Loucy (cell line): ENCODE data around the gene CCDC141.

Experiments
- H2AFZ ChIP-seq: fragments of 200-600 bp; sonication (generic); 2 replicates; pipeline ENCODE4 v1.6.0; 2016; ENCODE audit warnings: antibody characterized with exemption, mild to moderate bottlenecking, low read length, moderate library complexity
- H3F3A ChIP-seq: fragments of 200-600 bp; 2 replicates; pipeline ENCODE4 v1.6.0; 2016; ENCODE audit warnings: antibody characterized with exemption, low read depth, mild to moderate bottlenecking
- H3K27me3 ChIP-seq: fragments of 200-600 bp; sonication (generic); 2 replicates; pipeline ENCODE4 v1.6.1; 2014; ENCODE audit warnings: low read length, mild to moderate bottlenecking; ENCODE audit not compliant: insufficient read depth, poor library complexity, severe bottlenecking
- H3K36me3 ChIP-seq: fragments of 200-600 bp; sonication (generic); 2 replicates; pipeline ENCODE4 v1.6.1; 2016; ENCODE audit warnings: low read length; ENCODE audit not compliant: insufficient read depth
- H3K4me1 ChIP-seq: fragments of 200-600 bp; sonication (generic); 2 replicates; pipeline ENCODE4 v1.5.1; 2014; ENCODE audit warnings: low read length, mild to moderate bottlenecking; ENCODE audit not compliant: insufficient read depth, poor library complexity, severe bottlenecking
- H3K4me2 ChIP-seq: fragments of 200-600 bp; sonication (generic); 2 replicates; pipeline ENCODE4 v1.6.0; 2014; ENCODE audit warnings: antibody characterized with exemption, low read length, low read depth, mild to moderate bottlenecking; ENCODE audit not compliant: poor library complexity, severe bottlenecking
- H3K4me3 ChIP-seq: fragments of 200-600 bp; sonication (generic); 2 replicates; pipeline ENCODE4 v1.5.1; 2014; ENCODE audit warnings: low read length, mild to moderate bottlenecking, mixed read lengths; ENCODE audit not compliant: poor library complexity, severe bottlenecking
- H3K79me2 ChIP-seq: fragments of 200-600 bp; sonication (generic); 2 replicates; pipeline ENCODE4 v1.6.1; 2014; ENCODE audit warnings: low read length; ENCODE audit not compliant: insufficient read depth
- H3K9ac ChIP-seq: fragments of 200-600 bp; sonication (generic); 2 replicates; pipeline ENCODE4 v1.6.0; 2014; ENCODE audit warnings: mild to moderate bottlenecking, low read depth, low read length, moderate library complexity; ENCODE audit not compliant: poor library complexity, severe bottlenecking
- H3K9me2 ChIP-seq: fragments of 200-600 bp; sonication (generic); replicated peaks from 2 replicates; pipeline ENCODE4 v1.6.1; 2016; ENCODE audit warnings: low read depth, low read length, mixed read lengths
- H3K9me3 ChIP-seq: fragments of 200-600 bp; sonication (generic); 2 replicates; pipeline ENCODE4 v1.6.1; 2014; ENCODE audit warnings: mild to moderate bottlenecking, antibody characterized with exemption, low read length, low read depth; ENCODE audit not compliant: insufficient read depth
- H4K20me1 ChIP-seq: fragments of 200-600 bp; sonication (generic); 2 replicates; pipeline ENCODE4 v1.6.0; 2014; ENCODE audit warnings: antibody characterized with exemption, low read length, mild to moderate bottlenecking; ENCODE audit not compliant: insufficient read depth, poor library complexity, severe bottlenecking
- EZH2phosphoT487 ChIP-seq: fragments of 200-600 bp; IDR thresholded peaks from 2 replicates; pipeline ENCODE4 v1.6.1; 2018; ENCODE audit warnings: antibody characterized with exemption, mild to moderate bottlenecking, moderate library complexity, borderline replicate concordance
- TF ChIP-seq, protein P1 (sequence below): fragments of 200-600 bp; sonication (generic); conservative IDR thresholded peaks from 2 replicates; pipeline ENCODE4 v1.5.1; 2014; ENCODE audit warnings: mild to moderate bottlenecking, antibody characterized with exemption, low read length

Gene CCDC141

DNA sequence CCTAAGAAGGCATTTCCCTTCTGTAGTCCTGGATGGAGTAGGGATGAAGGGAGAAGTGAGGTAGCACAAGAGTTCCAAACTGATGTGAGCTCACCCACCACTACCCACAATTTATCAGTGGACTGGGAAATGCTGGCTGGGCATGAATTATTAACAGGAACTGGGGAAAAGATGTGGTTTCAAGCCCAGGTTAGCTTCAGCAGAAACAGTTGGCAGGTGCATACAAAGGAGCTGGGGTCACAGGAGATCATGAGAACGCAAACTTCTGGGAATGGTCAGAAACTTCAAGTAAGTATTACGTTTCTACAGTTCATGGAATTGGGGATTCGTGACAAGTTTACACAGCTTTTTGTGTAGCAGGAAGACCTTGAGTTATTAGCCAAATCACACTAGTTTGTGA is 5.4 kb downstream of the CCDC141 start:
- no peaks in the 10 kb centered on the region for H3K27me3 ChIP-seq
- H3K9me3 ChIP-seq: no peaks in the 10 kb centered on the region; the same call in 1 of the 2 replicates
- H2AFZ ChIP-seq: no peak overlapping the region
- no peak overlapping the region for H3K4me3 ChIP-seq
- no peaks in the 10 kb centered on the region for H3K36me3 ChIP-seq
- H4K20me1 ChIP-seq: no peaks in the 10 kb centered on the region
- H3K9me2 ChIP-seq: no peaks in the 10 kb centered on the region
- TF ChIP-seq EZH2phosphoT487: no peak
- TF ChIP-seq, protein P1, sequence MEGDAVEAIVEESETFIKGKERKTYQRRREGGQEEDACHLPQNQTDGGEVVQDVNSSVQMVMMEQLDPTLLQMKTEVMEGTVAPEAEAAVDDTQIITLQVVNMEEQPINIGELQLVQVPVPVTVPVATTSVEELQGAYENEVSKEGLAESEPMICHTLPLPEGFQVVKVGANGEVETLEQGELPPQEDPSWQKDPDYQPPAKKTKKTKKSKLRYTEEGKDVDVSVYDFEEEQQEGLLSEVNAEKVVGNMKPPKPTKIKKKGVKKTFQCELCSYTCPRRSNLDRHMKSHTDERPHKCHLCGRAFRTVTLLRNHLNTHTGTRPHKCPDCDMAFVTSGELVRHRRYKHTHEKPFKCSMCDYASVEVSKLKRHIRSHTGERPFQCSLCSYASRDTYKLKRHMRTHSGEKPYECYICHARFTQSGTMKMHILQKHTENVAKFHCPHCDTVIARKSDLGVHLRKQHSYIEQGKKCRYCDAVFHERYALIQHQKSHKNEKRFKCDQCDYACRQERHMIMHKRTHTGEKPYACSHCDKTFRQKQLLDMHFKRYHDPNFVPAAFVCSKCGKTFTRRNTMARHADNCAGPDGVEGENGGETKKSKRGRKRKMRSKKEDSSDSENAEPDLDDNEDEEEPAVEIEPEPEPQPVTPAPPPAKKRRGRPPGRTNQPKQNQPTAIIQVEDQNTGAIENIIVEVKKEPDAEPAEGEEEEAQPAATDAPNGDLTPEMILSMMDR: no peak
- H3K4me1 ChIP-seq: peaks cover 18% of the 10 kb centered on the region
- H3K4me2 ChIP-seq: no peak overlapping the region
- H3K79me2 ChIP-seq: no peaks in the 10 kb centered on the region
- H3F3A ChIP-seq: no peaks in the 10 kb centered on the region
- H3K9ac ChIP-seq: no peak overlapping the region

DNA sequence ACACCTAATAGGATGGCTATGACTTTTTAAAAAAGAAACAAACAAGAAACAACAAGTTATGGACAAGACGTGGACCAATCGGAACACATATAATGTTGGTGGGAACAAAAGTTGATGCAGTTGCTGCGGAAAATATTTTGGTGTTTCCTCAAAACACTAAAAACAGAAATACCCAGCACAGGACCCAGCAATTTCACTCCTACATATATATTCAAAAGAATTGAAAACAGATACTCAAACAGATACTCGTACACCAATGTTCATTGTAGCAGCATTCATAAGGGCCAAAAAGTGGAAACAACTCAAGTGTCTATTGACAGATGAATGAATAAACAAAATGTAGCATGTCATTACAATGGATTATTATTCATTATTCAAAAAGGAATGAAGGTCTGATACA is 12.1 kb downstream of the CCDC141 start:
- Histone ChIP-seq H3K79me2 (no peaks in the 10 kb centered on the region), H3K4me1 (no peaks in the 10 kb centered on the region), H3K4me2 (no peak overlapping the region), H4K20me1 (no peaks in the 10 kb centered on the region), H3K9ac (no peak overlapping the region), H3K9me2 (no peaks in the 10 kb centered on the region), H3K9me3 (no peaks in the 10 kb centered on the region; the same call in 1 of the 2 replicates), H3K27me3 (no peaks in the 10 kb centered on the region), H3K36me3 (no peaks in the 10 kb centered on the region), H3K4me3 (no peak overlapping the region), H3F3A (no peaks in the 10 kb centered on the region), H2AFZ (no peak overlapping the region)
- TF ChIP-seq, protein P1: no peak
- no peak for TF ChIP-seq EZH2phosphoT487

DNA sequence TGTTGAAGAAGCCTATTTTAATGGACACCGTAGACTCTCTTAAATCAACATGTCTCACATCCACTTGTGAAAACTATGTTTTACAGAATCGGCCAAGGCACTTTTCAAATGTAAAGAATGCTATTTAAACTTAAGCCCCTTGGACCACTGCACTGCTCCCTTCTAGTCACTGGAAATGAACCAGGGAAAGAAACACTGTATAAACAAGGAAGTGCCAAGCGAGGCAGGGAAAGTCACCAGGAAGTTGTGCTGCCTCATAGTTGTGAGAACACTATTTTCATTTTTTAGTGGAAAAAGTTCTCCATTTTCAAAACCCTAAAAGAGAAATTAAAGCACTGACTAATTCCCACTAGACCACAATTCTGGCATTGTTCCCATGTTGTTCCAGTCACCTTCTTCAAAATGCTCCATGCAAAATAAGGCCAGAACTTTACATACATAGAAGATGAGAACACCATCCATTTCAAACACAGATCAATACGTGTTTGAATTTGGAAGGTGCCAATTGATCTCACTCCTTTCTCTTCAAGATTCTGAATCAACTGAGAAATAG is 13.5 kb downstream of the CCDC141 start:
- Histone ChIP-seq H3K9ac (no peak overlapping the region), H3K4me1 (peaks cover 9% of the 10 kb centered on the region), H3K9me2 (no peaks in the 10 kb centered on the region), H2AFZ (peak overlapping the region; percentile 22; the same call in 1 of the 2 replicates), H3K27me3 (no peaks in the 10 kb centered on the region), H4K20me1 (no peaks in the 10 kb centered on the region), H3K4me2 (no peak overlapping the region), H3K36me3 (no peaks in the 10 kb centered on the region), H3K9me3 (no peaks in the 10 kb centered on the region; the same call in 1 of the 2 replicates), H3F3A (peaks cover 3% of the 10 kb centered on the region; the same call in 1 of the 2 replicates), H3K79me2 (no peaks in the 10 kb centered on the region), H3K4me3 (no peak overlapping the region)
- TF ChIP-seq, protein P1: no peak
- no peak for TF ChIP-seq EZH2phosphoT487
